GM12891 (cell line): ENCODE results near the gene CHRM2.

Source experiments
- POLR2A ChIP-seq: IDR thresholded peaks from 2 replicates; pipeline ENCODE4 v1.6.1; 2011; ENCODE audit warnings: low read depth, low read length, control low read depth
- POLR2AphosphoS5 ChIP-seq: IDR thresholded peaks from 2 replicates; pipeline ENCODE4 v1.6.1; 2011; ENCODE audit warnings: low read depth, low read length, control low read depth
- POU2F2 ChIP-seq: IDR thresholded peaks from 2 replicates; pipeline ENCODE4 v1.6.1; 2011; ENCODE audit warnings: low read depth, mild to moderate bottlenecking, control low read depth, low read length, moderate library complexity
- SPI1 ChIP-seq: IDR thresholded peaks from 2 replicates; pipeline ENCODE4 v1.6.1; 2011; ENCODE audit warnings: low read depth, low read length, control low read depth
- TAF1 ChIP-seq: IDR thresholded peaks from 2 replicates; pipeline ENCODE4 v1.6.1; 2011; ENCODE audit warnings: low read depth, low read length, control low read depth

DNA sequence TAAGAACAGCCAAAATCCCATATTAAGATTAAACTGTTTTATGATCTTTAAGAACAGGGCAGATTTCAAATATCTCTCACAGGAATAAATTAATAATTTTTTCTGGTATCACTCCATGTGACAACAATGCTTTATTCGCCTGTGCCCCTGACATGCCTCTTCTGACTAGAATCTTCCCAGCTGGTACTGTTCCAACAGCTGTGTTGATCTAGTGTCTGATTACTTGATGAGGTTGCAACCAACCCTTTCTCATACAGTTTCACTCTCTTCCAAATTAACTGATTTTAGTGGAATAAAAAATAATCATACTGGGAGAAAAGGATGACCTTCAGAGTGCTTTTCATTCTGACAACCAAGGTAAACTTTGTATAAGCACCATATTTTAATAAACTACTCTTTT is 151.9 kb downstream of the CHRM2 start:
- TF ChIP-seq POLR2A = no peak
- no peak for TF ChIP-seq POLR2AphosphoS5
- TF ChIP-seq POU2F2 = no peak
- TF ChIP-seq TAF1 = no peak
- no peak for TF ChIP-seq SPI1
